CMK (cell line): ENCODE measurements around the gene GRM4.

Experiments used
- DNase-seq: peaks from one replicate; pipeline ENCODE4 v3.0.0-alpha.2; 2010; ENCODE audit warnings: low read depth

The GRM4 gene

DNA sequence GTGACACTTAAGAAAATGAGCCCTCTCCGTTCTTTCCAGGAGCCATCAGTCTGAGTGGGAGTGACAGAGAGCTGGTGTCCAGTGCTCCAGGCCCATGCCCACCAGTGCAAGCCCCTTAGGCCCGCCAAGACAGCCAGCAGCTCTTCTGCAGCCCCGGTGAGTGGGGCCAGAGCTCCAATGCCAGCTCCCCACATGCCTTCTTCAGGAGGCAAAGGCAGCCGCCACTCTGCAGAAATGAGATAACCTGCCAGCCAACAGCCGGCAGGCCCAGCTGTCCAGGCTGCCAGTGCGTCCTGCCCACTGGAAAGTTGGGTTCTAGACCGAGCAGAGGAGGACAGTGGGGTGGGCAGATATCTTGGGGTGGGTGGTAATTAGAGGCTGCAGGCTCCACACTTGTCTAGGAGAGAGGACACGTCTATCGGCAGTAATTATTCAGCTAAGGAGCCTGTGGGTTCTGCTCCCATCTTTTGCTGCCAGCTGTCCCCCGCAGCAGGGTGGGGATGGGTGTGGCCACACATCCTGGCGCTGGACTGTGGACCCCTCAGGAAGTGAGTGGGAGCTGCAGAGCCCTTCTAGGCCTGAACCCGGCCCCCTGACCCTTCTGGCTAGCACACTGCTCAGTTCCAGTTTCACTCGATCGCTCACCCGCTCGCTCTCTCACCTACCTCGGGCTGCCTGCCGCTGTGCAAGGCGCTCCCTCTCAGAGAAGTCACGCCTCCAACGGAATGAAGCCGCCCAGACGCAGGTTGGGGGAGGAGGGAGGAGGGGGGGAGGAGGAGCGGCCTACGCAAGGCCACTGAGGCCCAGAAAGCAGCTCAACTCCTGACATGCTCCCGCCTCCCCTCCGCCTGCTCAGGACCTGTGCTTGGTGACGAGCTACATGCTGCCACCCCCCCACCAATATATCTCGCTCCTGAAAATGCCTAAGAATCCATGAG, 3.6 kb downstream of the GRM4 start:
- no peak for DNase-seq

DNA sequence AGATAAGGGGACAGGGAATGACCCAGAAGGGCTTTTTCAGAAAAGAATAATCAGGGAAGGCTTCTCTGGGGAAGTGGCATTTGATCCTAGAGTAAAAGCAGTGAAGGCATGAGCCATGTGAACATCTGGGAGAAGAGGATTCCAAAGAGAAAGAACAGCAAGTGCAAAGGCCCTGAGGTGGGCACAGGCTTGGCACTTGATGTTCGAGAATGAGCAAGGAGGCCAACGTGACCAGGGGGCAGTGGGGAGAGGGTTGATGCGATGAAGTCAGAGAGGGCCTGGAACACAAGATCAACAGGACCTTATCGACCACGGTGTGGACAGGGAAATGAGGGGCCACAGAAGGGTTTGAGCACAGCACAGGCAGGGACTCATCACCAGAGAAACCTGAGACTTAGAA, 5.8 kb downstream of the GRM4 start:
- no peak for DNase-seq

DNA sequence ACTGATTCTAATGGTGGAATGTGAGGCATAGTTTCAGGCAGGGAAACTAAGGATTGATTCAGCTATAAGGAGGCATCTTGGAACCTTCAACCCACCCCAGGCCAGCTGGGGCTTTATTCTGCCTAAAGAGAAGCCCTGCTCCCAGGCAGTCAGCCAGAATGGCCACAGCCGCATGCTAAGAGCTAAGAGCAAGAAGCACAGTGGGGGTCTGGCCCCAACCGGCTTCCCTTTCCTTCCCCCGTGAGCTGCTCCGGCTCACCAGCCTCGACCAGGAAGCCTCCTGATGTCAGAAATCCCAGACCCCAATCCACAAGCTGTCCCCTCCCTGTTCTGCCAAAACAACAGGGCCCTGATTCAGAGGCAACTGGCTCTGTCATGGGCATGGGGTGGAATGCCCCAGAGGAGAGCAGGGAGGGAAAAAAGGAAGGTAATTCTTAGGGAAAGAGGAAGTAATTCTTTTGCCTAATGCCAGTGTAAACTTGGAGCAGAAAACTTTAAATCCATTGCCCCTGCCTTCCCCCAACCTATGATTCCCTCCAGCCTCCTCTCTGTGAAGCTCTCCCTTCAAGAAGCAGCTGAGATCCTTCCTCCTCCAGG, 6.9 kb downstream of the GRM4 start:
- DNase-seq: no peak

DNA sequence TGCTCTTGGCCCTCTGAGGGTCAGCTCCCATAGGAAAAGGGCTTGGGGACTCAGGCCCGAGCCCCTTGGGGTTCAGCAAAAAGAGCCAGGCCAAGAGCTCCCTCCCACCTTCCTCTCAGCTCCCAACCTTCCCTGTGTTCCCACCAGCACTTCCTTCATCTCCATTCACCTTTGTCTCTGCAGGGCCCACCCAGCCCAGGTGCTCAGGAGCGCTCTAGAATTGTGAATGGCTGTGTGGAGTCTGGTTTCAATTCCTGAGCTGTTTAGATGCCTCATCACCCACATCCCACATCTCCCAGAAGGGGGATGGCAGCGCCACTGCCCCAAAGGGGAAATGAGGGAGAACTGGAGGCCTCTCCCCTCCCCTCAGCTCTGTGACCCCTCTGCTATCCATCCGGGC, 7.7 kb downstream of the GRM4 start:
- DNase-seq: no peak

DNA sequence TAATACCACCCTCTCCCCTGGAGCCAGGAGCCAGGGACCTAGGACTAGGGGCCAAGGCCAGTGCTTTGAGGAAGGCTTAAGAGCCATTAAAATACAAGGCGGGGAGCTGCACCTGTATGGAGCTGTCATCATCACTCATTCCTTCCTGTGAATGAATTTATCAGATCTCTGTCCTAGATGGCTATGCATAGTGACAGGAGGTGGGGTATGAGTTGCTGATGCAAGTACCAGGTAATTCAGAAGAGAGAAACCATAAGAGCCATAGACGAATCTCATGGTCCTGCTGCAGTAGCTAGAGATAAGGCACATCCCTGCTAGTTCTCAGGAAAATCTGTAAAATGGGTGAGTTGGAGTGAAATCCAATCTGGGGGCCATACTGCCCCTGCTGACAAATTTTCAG, 10.3 kb downstream of the GRM4 start:
- DNase-seq: no peak

DNA sequence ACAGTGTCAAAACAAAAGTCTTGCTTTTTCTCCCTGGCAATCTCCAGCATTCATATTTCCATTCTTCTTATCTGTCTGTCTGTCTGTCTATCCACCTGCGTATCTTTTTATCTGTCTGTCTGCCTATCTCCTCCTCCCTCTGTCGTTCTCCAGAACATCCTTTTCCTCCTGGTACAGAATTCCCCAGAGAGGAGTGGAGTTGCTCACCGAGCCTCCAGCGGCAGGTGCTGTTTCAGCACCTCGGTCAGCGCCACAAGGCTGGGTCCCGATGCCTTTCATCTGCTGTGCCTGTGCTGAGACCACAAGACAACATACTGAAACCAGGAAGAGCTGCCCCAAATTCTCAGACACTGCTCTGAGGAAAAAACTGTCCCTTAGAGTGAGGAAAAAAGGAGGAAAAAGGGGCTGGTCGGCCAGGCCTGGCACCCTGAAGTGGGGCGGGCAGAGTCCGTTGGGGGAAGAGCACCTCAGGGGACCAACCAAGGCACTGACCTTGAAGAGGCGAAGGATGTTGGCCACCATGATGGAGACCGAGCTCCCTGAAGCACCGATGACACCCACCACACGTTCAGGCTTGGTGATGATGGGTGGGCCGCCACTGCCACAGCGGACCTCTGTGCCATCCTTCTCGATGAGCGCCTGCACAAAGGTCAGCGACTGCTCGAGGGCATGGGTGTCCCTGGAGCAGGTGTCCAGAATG, 13.3 kb downstream of the GRM4 start:
- no peak for DNase-seq

DNA sequence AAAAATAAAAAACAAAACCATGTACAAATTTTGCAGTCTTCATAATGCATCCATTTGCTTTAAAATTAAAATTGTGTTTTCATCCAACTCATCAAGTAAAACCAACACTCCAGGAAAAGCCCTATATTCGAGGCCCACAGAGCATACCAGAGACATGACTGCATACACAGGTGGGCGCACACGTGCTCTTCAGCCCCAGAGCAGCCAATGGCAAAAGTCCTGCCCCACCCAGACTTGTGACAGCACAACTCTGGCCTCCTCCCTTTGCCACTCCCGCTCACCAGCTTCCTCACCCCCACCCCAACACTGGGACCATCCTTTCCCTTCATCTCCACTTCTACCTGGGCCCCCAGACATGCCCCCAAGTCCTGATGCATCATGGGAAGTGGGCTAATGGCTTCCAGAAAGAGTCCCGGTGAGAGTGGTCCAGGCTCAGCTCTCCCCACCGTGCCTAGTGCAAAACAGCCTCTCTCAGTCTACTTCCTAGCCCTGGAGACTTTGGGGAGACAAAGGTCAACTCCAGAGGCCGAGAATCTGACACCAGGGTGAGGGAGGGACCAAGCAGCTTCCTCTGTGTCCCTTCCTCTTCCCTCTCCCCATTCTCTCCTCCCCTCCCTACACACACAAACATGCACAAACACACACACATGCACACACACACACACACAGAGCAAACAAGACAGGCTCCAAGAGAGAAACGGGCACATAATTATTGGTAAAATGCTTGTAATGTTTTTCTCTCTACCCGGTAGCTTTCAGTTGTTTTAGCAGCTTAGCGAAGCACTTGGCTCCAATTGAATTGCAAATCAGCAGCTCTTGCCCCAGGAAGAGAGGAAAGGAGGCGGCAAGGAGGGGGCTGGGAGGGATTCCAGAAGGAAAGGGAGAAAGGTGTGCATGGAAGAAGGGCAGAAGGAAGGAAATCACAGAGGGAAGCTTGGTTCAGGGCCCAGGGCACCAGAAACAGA, 14.3 kb downstream of the GRM4 start:
- no peak for DNase-seq

DNA sequence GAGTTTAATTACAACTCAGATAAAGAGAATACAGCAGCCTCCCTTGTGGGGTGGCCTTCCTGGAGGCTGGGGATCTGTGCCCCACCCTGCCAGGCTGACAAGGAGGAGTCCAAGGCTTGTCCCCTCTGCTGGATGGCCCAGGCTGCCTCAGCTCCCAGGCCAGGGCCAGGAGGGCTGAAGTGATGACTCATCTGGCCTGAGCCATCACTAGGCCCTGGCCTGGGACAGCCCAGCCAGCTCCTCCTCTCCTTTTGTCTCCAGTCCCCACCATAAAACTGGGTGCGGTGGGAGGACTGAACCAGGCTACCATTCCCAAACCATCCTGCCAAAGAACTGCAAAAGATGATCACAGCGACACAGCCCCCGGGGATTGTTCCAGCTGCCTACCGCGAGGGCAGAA, 15.0 kb downstream of the GRM4 start:
- no peak for DNase-seq

DNA sequence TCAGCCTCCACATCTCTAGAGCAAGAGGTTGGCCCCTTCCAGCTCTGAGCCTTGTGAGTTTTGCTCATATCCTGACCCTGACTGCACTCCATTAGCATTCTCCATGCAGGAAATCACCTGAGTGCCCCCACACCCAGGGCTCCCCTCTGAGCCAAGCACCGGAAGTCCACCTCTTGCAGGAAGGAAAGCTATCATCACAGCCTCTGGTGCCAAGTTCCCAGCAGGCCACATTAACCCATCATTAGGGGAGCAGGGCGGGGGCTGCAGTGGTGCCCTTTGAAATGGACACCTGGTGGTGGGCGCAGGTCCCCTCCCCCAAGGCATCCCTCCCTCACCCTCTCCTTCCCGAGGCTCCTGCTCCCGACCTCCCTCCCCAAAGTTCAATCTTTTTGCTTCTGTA, 16.1 kb downstream of the GRM4 start:
- DNase-seq: no peak

DNA sequence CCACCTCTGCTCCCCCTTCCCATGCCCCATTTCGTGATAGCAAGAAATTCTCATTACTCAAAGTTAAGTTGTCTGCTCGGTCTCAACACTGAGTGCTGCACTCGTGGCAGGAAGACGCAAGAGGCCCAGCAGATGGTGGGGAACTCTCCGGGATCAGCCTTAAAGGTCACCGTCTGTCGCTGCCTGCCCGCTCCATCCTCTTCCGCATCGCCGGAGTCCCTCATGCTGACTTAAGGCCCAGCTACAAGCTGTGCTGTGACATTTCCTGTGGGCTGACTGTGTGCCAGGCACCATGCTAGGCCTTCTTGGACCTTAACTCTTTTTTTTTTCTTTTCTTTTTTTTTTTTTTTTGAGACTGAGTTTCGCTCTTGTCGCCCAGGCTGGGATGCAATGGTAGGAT, 17.8 kb downstream of the GRM4 start:
- no peak for DNase-seq

DNA sequence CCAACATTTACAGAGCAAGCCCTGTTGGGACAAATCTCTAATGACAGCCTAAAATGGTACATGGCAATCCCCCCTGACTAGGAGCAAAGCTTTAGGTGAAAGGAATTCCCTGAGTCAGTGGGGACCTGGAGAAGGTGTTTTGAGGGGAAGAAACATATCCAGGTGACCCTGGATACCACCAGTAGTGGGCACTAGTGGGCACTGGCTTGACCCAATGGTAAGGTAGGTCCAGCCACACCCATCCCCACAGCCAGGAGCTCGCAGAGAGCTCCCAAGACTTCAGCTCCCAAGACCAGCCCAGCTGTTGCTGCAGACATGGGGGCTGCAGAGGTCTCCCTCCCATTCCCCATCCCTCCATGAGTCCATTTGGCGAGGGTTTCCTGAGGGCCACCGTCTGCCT, 19.5 kb downstream of the GRM4 start:
- no peak for DNase-seq

DNA sequence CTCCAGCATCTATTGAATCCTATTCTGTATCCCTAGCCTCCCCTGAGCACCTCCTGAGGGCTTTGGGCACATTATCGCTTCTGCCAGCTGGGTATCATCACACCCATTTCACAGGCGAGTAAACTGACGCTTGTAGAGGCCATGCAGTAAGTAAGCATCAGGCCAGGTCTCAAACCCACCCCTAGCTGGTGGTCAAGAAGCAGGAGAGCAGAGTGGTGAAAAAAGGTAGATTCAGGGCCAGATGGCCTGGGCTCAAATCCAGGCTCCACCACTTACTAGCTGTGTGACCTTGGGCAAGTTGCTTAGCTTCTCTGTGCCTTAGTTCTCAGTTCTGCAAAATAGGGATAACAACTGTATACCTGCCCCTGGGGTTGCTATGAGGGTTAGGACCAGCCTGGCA, 19.9 kb downstream of the GRM4 start:
- no peak for DNase-seq

DNA sequence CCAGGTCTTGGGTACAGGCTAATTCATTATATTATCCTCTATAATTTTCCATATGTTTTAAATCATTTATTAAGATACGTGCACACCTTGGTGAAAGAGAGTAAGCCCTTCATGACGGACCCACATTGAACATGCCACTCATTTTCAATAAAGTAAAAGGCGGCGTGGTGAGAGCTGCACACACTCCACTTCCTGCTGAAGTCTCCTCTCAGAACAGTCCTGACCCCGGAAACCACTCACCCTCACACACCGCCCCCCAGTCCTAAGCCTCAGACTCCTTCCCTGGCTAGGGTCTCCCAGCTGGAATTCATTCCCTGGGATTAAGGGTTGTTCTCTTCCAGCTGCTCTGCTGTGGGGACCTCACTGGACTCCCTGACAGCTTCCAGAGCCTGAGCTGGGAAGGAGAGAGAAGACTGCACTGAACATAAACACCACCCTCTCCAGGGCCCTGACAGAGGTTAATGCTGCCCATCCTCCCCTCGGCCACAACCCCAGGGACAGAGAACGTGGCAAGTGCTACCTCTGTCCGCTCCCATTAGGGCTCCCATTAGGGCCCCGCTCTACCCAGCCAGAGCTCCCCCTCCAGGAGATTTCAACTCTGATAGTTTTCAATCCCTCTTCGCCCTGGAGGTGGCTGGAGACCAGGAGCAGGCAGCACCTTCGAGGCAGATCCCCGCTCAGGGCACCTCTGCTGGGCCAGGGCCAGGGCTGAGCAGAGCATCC, 24.8 kb downstream of the GRM4 start:
- DNase-seq: no peak

DNA sequence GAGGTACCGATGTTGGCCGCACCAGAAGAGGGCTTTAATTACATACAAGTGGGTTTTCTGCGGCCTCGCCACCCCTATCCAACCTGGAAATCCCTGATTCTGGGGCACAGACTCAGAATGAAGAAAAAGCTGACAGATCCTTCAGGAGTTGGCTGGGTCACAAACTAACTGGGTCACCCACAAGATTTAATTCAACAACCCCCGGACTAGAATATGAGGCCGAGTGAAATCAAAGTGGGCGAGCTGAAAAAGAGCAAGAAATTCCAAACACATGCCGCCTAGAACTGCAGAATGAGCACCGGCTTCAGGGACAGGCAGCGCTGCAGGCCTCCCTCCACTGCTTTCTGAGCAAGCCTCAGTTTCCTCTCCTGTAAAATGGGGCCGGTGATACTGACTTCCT, 30.0 kb downstream of the GRM4 start:
- DNase-seq: no peak

DNA sequence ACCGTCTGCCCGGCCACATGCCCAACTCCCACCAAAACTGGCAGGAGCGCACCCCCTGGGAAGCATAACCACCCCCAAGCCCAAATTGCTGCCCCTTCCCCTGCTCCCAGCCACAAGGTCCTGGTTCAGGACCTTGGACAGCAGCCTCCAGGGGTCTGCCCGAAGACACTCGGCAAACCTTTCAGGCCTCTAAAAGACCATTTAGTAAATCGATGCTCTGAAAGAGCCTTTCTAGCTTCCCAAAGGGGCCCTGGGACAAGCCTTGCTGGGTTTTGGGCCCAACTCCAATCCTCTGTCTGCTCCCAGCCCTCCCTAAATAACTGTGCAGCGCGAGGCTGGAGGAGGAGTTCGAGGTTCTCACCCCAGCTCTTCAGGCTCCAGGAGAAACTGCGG, 30.5 kb downstream of the GRM4 start:
- no peak for DNase-seq

DNA sequence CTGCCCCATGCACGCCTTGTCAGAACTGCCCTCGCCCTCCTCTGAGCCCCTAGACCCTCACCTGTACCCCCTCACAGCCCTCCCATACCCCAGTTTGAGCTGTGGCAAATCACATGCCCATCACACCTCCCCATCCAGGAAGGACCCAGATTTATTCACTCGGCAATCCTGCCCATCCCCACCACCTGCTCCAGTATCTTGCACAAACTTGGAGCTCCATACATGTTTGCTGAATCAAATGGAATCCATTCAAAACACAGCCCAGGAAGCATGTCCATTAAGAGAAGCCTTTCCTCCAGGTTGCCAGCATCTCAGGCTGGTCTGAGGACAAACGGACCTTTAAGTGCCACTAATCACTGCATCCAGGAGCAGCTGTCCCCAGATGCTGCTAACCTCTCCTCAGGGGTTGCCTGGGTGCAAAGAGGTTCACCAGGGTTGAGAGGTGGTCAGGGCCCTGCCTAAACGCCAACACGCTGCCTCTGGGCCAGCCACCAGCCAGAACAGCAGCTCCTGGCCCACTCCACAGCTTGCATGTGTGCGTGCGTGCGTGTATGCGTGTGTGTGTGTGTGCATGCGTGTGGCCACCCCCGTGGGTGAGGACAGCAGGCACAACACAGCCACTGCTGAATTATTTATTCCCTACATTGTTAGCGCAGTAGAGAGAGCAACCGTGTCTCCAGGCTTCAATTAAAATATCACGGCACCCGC, 31.0 kb downstream of the GRM4 start:
- DNase-seq: no peak

DNA sequence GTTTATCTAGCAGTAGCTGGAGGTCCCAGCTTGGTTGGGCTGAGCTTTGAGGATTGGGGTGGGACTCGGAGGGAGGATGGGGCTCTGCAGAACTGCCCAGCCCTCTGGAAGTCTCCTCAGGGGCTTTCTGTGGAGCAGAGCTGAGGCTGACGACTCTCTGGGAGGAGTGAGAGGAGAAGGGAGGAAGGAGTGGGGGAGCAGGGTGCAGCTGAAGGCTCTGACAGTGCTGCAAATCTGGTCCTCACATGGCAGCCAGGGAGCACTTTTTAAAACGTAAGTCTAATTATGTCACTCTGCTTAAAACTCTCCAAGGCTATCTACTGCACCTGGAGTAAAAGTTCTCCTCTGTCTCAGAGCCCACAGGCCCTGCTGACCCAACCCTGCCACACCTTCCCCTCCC, 32.4 kb downstream of the GRM4 start:
- DNase-seq: no peak

DNA sequence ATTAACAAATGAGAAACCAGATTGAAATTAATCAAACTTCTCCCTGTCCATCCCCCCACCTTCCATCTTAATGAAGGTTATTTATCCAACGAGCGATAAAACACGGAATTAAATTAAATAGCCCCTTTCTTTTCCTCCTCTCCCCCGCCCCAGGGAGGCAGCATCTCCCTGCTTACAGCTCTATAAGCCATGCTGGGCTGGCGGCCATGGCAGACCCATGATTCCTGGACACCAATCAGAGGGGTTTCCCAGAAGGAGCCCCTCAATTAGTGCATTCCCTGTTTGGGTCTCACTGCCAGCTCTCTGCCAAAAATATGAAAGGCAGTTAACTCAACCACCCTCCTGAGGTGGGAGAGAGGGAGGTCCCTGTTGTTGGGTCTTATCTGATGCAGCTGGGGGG, 33.8 kb downstream of the GRM4 start:
- no peak for DNase-seq

DNA sequence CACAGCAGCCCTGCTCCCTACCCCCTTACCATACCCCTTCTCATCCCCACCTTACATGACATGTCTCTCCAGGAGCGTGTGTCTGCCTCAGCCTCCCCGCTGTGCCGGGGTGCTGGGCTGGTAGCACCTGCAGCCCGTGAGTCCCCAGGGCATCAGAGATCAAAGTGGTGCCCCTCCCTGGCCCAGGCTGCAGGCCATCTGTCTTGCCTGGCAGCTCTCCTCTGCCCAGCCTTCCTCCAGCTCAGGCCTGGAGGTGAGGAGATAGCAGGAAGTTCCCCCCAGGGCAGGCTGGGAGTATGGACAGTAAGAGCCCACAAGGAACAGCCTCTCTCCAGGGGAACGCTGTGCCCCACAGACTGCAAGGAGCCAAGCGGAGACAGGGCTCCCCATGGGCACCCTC, 35.3 kb downstream of the GRM4 start:
- no peak for DNase-seq

DNA sequence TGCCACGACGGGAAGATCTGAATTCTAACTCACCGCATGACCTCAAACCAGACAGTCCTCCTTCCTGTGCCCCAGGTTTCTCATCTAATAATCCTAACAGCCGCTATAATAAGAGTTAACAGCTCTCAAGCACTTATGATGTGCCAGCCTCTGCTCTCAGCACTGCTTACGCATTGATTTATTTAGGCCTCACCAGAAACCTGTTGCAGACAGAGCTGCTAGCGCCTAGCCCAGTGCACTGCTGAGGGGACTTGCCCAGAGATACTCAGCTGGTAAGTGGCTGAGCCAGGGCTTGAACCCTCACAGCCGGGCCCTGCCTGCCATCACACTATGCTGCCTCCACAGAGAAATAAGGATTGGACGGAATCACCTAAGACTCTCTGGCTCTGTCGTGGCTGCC, 37.7 kb downstream of the GRM4 start:
- DNase-seq: no peak

DNA sequence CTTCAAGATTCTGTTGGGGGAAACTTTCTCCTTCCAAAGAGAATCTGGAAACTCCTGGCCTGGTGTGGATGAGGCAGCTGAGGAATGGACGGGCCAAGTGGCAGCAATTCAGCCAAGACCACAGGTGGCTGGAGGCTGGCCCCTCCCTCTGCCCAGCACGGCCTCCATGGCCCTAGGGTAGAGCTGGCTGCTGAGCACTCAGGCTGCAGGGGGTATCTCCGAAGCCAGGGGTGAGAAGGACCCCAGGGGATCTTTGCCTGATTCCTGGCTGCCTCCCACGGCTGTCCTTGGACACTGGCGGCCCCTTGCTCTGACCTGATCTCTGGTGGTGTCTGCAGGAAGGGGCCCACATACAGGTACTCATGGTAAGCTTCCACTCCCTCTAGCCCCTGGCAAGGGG, 39.0 kb downstream of the GRM4 start:
- no peak for DNase-seq
